A549 (cell line): ENCODE results near the gene PLK5. TPM values are rescaled to one million over a fixed set of nuclear protein-coding genes. Genes with fewer than 3 reads are reported as not detected.

Source experiments
- ATAC-seq, 2 experiments: fragments of 200-7000 bp in 1 of 2; fragments of >200 bp in 1 of 2; cut with Nextera tagmentation in 1 of 2; cut with Tn5 transposase in 1 of 2; 3 replicates each; pipeline versions ENCODE4 v1.8.0 to v1.9.1; 2018 to 2020; ENCODE audit warnings: mild to moderate bottlenecking in 1 of 2, moderate library complexity in 1 of 2
- CTCF ChIA-PET: fragments of 300-600 bp; sonication (Branson Sonifier 250); formaldehyde crosslinking; extraction: SDS; loops from one replicate; lab custom pipeline; 2021; ENCODE audit warnings: antibody characterized with exemption, inconsistent platforms; lab: Yijun Ruan, JAX
- POLR2A ChIA-PET: fragments of 350-600 bp; formaldehyde crosslinking; extraction: SDS; loops from one replicate; lab custom pipeline; 2021; ENCODE audit warnings: antibody characterized with exemption, inconsistent platforms; lab: Yijun Ruan, JAX
- DNase-seq, 2 experiments: peaks; one replicate each; pipeline versions ENCODE4 v3.0.0 to v3.0.0-alpha.2; 2011 to 2016; ENCODE audit warnings: low read depth in 1 of 2, low spot score in 1 of 2
- FAIRE-seq: peaks from 2 replicates; lab custom pipeline; 2011; peaks lifted over from hg19 to GRCh38; lab: Jason Lieb, UNC
- H3K27ac ChIP-seq, 2 experiments: fragments of >200 bp; sonication (Bioruptor Twin); formaldehyde crosslinking; 3 replicates each; pipeline ENCODE4 v1.5.1; 2016 to 2017
- H3K4me1 ChIP-seq: fragments of >200 bp; sonication (Bioruptor Twin); formaldehyde crosslinking; 3 replicates; pipeline ENCODE4 v1.6.1; 2016
- H3K4me2 ChIP-seq: fragments of >200 bp; sonication (Bioruptor Twin); formaldehyde crosslinking; 3 replicates; pipeline ENCODE4 v1.6.1; 2016
- H3K4me3 ChIP-seq: fragments of >200 bp; sonication (Bioruptor Twin); formaldehyde crosslinking; 3 replicates; pipeline ENCODE4 v1.5.1; 2016
- H3K9me3 ChIP-seq: fragments of >200 bp; sonication (Bioruptor Twin); formaldehyde crosslinking; 3 replicates; pipeline ENCODE4 v1.6.1; 2016
- BHLHE40 ChIP-seq: IDR thresholded peaks from 2 replicates; pipeline ENCODE4 v1.6.1; 2012; ENCODE audit warnings: low read depth, low read length, inconsistent platforms
- CBX2 ChIP-seq: fragments of 200-600 bp; sonication (generic); IDR thresholded peaks from 2 replicates; pipeline ENCODE4 v1.6.1; 2016; ENCODE audit warnings: low read depth, mild to moderate bottlenecking, borderline replicate concordance
- CHD2 ChIP-seq: fragments of 150-350 bp; IDR thresholded peaks from 2 replicates; pipeline ENCODE4 v1.6.1; 2014; ENCODE audit warnings: low read length; ENCODE audit not compliant: partially characterized antibody
- CHD4 ChIP-seq: fragments of 200-600 bp; sonication (generic); IDR thresholded peaks from 2 replicates; pipeline ENCODE4 v1.6.1; 2016; ENCODE audit warnings: antibody characterized with exemption, mild to moderate bottlenecking, borderline replicate concordance
- EP300 ChIP-seq, 2 experiments: fragments of >200 bp; sonication (Bioruptor Twin); formaldehyde crosslinking; IDR thresholded peaks; 2 replicates in 1 of 2; 3 replicates in 1 of 2; pipeline ENCODE4 v1.6.1; 2016 to 2017
- ESRRA ChIP-seq: fragments of 150-350 bp; IDR thresholded peaks from 2 replicates; pipeline ENCODE4 v1.6.1; 2014; ENCODE audit warnings: mild to moderate bottlenecking, low read length, borderline replicate concordance
- FOSB ChIP-seq: fragments of 250-450 bp; sonication (Bioruptor Pico); IDR thresholded peaks from 2 replicates; pipeline ENCODE4 v1.5.0; 2020; ENCODE audit warnings: mild to moderate bottlenecking, moderate library complexity
- HDAC2 ChIP-seq: fragments of 200-600 bp; sonication (generic); IDR thresholded peaks from 2 replicates; pipeline ENCODE4 v1.6.1; 2016
- HOXA7 ChIP-seq: fragments of 250-450 bp; sonication (Bioruptor Pico); IDR thresholded peaks from 2 replicates; pipeline ENCODE4 v1.5.0; 2020; ENCODE audit warnings: mild to moderate bottlenecking, moderate library complexity
- MYC ChIP-seq: IDR thresholded peaks from 2 replicates; pipeline ENCODE4 v1.6.1; 2012; ENCODE audit warnings: mild to moderate bottlenecking, inconsistent platforms, low read length, improper control_type of control experiment, borderline replicate concordance
- NPAS2 ChIP-seq: fragments of 250-450 bp; sonication (Bioruptor Pico); IDR thresholded peaks from 2 replicates; pipeline ENCODE4 v1.8.0; 2022; ENCODE audit warnings: mild to moderate bottlenecking, moderate library complexity, borderline replicate concordance
- NR3C1 ChIP-seq: fragments of >200 bp; sonication (Bioruptor Twin); formaldehyde crosslinking; IDR thresholded peaks from 3 replicates; pipeline ENCODE4 v1.6.1; 2017
- PHF8 ChIP-seq: fragments of 200-600 bp; sonication (generic); IDR thresholded peaks from 2 replicates; pipeline ENCODE4 v1.6.1; 2016; ENCODE audit warnings: low read depth, mild to moderate bottlenecking, antibody characterized with exemption, moderate library complexity, borderline replicate concordance
- POLR2A ChIP-seq: IDR thresholded peaks from 2 replicates; pipeline ENCODE4 v1.6.1; 2012; ENCODE audit warnings: mild to moderate bottlenecking, low read length
- POLR2AphosphoS2 ChIP-seq: conservative IDR thresholded peaks from 2 replicates; pipeline ENCODE4 v1.6.1; 2012; ENCODE audit warnings: low read length, improper control_type of control experiment, inconsistent platforms
- RAD21 ChIP-seq, 2 experiments: fragments of >200 bp in 1 of 2; sonication (Bioruptor Twin) in 1 of 2; formaldehyde crosslinking in 1 of 2; IDR thresholded peaks in 1 of 2; conservative IDR thresholded peaks in 1 of 2; 2 replicates in 1 of 2; 3 replicates in 1 of 2; pipeline ENCODE4 v1.6.1; 2012 to 2018; ENCODE audit warnings: inconsistent platforms in 1 of 2
- RARB ChIP-seq: fragments of 250-450 bp; sonication (Bioruptor Pico); IDR thresholded peaks from 2 replicates; pipeline ENCODE4 v1.8.0; 2021; ENCODE audit warnings: mild to moderate bottlenecking, moderate library complexity
- RFX5 ChIP-seq: fragments of 450-650 bp; IDR thresholded peaks from 2 replicates; pipeline ENCODE4 v1.7.1; 2014; ENCODE audit warnings: antibody characterized with exemption, mild to moderate bottlenecking, moderate library complexity
- SMC3 ChIP-seq: fragments of >200 bp; sonication (Bioruptor Twin); formaldehyde crosslinking; IDR thresholded peaks from 3 replicates; pipeline ENCODE4 v1.6.1; 2018; ENCODE audit warnings: inconsistent platforms
- SREBF2 ChIP-seq: fragments of 450-650 bp; IDR thresholded peaks from 2 replicates; pipeline ENCODE4 v1.6.1; 2014; ENCODE audit warnings: mild to moderate bottlenecking, moderate library complexity
- TFCP2L1 ChIP-seq: fragments of 250-450 bp; sonication (Bioruptor Pico); IDR thresholded peaks from 2 replicates; pipeline ENCODE4 v1.5.0; 2021; ENCODE audit warnings: mild to moderate bottlenecking
- TP53 ChIP-seq: fragments of 250-450 bp; sonication (Bioruptor Pico); IDR thresholded peaks from 2 replicates; pipeline ENCODE4 v1.5.0; 2021; ENCODE audit warnings: mild to moderate bottlenecking, moderate library complexity
- WGBS: methylation state at CpG from one replicate; pipeline ENCODE4 v1.1.6; 2017; ENCODE audit errors: missing lambda C conversion rate; 5-methylcytosine and 5-hydroxymethylcytosine counted together
- polyA plus RNA-seq, 4 experiments: library from polyadenylated mRNA; depleted of rRNA in 3 of 4; stranded (reverse); fragments of >200 nt; fragmentation: RNase III in 1 of 4; extraction: RNeasy Plus Mini Kit Qiagen cat#74134 plus additional on column Dnase treatment in 1 of 4; gene quantifications; 2 replicates in 3 of 4; 3 replicates in 1 of 4; pipeline ENCODE4 v1.2.3, GENCODE V29; 2011 to 2017
- TF ChIP-seq, protein P1 (sequence below): fragments of 450-650 bp; IDR thresholded peaks from 2 replicates; pipeline ENCODE4 v1.6.1; 2014; ENCODE audit warnings: antibody characterized with exemption
- TF ChIP-seq, protein P2 (sequence below): fragments of 250-450 bp; sonication (Bioruptor Pico); IDR thresholded peaks from 2 replicates; pipeline ENCODE4 v1.5.0; 2020; ENCODE audit warnings: low read depth, mild to moderate bottlenecking, moderate library complexity
- TF ChIP-seq, protein P3 (sequence below): fragments of >200 bp; sonication (Bioruptor Twin); formaldehyde crosslinking; IDR thresholded peaks from 3 replicates; pipeline ENCODE4 v1.6.1; 2016
- TF ChIP-seq, protein P4 (sequence below): IDR thresholded peaks from 2 replicates; pipeline ENCODE4 v1.6.1; 2012; ENCODE audit warnings: low read depth, borderline replicate concordance

PLK5 gene
- polyA plus RNA-seq, 2 of the 4 experiments (the other 2 are of a cell fraction) = not detected

- POLR2A ChIA-PET = no interaction called here
- DNase-seq = no peak
- 75% methylated on average over 5 of the region's 23 CpGs for WGBS
- H3K4me3 ChIP-seq = no peak overlapping the region
- TF ChIP-seq RAD21 (conservative IDR thresholded peaks at IDR 0.05 in 1 of 2, IDR thresholded peaks at IDR 0.05 in 1 of 2) = no peak
- no peak for TF ChIP-seq ESRRA
- TF ChIP-seq POLR2AphosphoS2 = no peak
- no peak for TF ChIP-seq POLR2A
- TF ChIP-seq EP300 (IDR thresholded peaks at IDR 0.05) = no peak
- TF ChIP-seq SMC3 = no peak
- TF ChIP-seq HDAC2 = no peak
- TF ChIP-seq, all 56 proteins: peak for 0
- Histone ChIP-seq H3K9me3 (no peaks in the 10 kb centered on the region), H3K4me2 (no peak overlapping the region), H3K27ac (no peak overlapping the region), H3K4me1 (0 out of 3 replicates have a peak, but pooled peaks cover 4% of the 10 kb centered on the region)
- ATAC-seq (no peak), FAIRE-seq (no peak)
- CTCF ChIA-PET = no interaction called here
These were observed 39.9 kb upstream of the PLK5 start for GRCh38 chr19:1483979-1484428.

- TF ChIP-seq, protein P1, sequence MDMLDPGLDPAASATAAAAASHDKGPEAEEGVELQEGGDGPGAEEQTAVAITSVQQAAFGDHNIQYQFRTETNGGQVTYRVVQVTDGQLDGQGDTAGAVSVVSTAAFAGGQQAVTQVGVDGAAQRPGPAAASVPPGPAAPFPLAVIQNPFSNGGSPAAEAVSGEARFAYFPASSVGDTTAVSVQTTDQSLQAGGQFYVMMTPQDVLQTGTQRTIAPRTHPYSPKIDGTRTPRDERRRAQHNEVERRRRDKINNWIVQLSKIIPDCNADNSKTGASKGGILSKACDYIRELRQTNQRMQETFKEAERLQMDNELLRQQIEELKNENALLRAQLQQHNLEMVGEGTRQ = no peak
- TF ChIP-seq NPAS2 (CRISPR knock-in tag) = no peak
- no peak for TF ChIP-seq TP53 (CRISPR knock-in tag)
- TF ChIP-seq HOXA7 (CRISPR knock-in tag) = no peak
- TF ChIP-seq TFCP2L1 (CRISPR knock-in tag) = no peak
- TF ChIP-seq SREBF2 = no peak
- H3K4me2 ChIP-seq = no peak overlapping the region
- no peaks in the 10 kb centered on the region for H3K9me3 ChIP-seq
- H3K27ac ChIP-seq = no peak overlapping the region
- 80% methylated on average over 5 of the region's 56 CpGs for WGBS
- peaks cover 11% of the 10 kb centered on the region; the same call in 2 of the 3 replicates for H3K4me1 ChIP-seq
- ATAC-seq = no peak
- H3K4me3 ChIP-seq = no peak overlapping the region
- ChIA-PET POLR2A (no interaction called here), CTCF (no interaction called here)
- DNase-seq = no peak
- no peak for FAIRE-seq
These were observed 36.9 kb upstream of the PLK5 start for GRCh38 chr19:1486720-1487575.

- DNase-seq (no peak), ATAC-seq (no peak), FAIRE-seq (no peak)
- ChIA-PET POLR2A (no interaction called here), CTCF (no interaction called here)
- WGBS = 78% methylated on average over 9 of the region's 40 CpGs
- no peak overlapping the region for H3K4me3 ChIP-seq
- H3K9me3 ChIP-seq = no peaks in the 10 kb centered on the region
- no peak overlapping the region for H3K27ac ChIP-seq
- TF ChIP-seq NPAS2 (CRISPR knock-in tag) (no peak), RFX5 (no peak), MYC (no peak), POLR2A (no peak)
- TF ChIP-seq, protein P2, sequence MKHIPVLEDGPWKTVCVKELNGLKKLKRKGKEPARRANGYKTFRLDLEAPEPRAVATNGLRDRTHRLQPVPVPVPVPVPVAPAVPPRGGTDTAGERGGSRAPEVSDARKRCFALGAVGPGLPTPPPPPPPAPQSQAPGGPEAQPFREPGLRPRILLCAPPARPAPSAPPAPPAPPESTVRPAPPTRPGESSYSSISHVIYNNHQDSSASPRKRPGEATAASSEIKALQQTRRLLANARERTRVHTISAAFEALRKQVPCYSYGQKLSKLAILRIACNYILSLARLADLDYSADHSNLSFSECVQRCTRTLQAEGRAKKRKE (CRISPR knock-in tag) = no peak
- peaks cover 18% of the 10 kb centered on the region; the same call in 2 of the 3 replicates for H3K4me1 ChIP-seq
- no peak overlapping the region for H3K4me2 ChIP-seq
These were observed 36.1 kb upstream of the PLK5 start for GRCh38 chr19:1487576-1488281.

DNA sequence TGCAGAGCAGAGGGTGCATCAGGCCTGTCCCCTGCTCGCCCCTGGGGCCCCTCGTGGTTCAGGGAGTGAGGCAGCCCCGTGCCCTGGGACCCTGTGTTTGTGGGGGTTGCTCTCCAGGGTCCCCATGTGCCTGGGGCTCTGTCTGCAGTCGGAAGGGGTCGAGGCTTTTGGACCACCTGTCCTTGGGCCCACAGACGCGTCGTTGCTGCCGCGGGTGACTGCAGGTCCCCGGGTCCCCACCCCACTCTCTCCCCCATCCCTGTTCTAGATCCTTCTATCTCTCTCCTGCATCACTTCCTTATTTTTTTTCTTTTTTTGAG is 35.6 kb upstream of the PLK5 start:
- POLR2A ChIA-PET = no interaction called here
- CTCF ChIA-PET = no interaction called here
- Histone ChIP-seq H3K27ac (no peak overlapping the region), H3K9me3 (no peaks in the 10 kb centered on the region), H3K4me2 (no peak overlapping the region), H3K4me1 (peaks cover 18% of the 10 kb centered on the region; the same call in 2 of the 3 replicates), H3K4me3 (no peak overlapping the region)
- ATAC-seq (no peak), FAIRE-seq (no peak), DNase-seq (no peak)
- WGBS = 94% methylated on average over 6 of the region's 11 CpGs
- TF ChIP-seq NR3C1 = no peak
- TF ChIP-seq PHF8 = no peak
- TF ChIP-seq, protein P3, sequence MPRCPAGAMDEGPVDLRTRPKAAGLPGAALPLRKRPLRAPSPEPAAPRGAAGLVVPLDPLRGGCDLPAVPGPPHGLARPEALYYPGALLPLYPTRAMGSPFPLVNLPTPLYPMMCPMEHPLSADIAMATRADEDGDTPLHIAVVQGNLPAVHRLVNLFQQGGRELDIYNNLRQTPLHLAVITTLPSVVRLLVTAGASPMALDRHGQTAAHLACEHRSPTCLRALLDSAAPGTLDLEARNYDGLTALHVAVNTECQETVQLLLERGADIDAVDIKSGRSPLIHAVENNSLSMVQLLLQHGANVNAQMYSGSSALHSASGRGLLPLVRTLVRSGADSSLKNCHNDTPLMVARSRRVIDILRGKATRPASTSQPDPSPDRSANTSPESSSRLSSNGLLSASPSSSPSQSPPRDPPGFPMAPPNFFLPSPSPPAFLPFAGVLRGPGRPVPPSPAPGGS = no peak
- TF ChIP-seq CHD4 = no peak
- TF ChIP-seq FOSB (CRISPR knock-in tag) = no peak
- no peak for TF ChIP-seq BHLHE40
- no peak for TF ChIP-seq RARB (CRISPR knock-in tag)
- TF ChIP-seq, protein P4, sequence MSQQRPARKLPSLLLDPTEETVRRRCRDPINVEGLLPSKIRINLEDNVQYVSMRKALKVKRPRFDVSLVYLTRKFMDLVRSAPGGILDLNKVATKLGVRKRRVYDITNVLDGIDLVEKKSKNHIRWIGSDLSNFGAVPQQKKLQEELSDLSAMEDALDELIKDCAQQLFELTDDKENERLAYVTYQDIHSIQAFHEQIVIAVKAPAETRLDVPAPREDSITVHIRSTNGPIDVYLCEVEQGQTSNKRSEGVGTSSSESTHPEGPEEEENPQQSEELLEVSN = no peak
- no peak for TF ChIP-seq HDAC2
- TF ChIP-seq CBX2 = no peak
- no peak for TF ChIP-seq TFCP2L1 (CRISPR knock-in tag)
- TF ChIP-seq CHD2 = no peak
